CD4-positive, CD25-positive, alpha-beta regulatory T cell (primary cell): ENCODE measurements around the gene NLN. TPM values are rescaled to one million over a fixed set of nuclear protein-coding genes. Genes with fewer than 3 reads are reported as not detected.
"Not testable (repeated sequence)": the region's sequence is repeated elsewhere in the genome, so short reads cannot be mapped to it uniquely, and the experiment has no call there.

Experiments used
- ATAC-seq, 2 donors: fragments of 150-1000 bp; cut with Tn5 transposase; one replicate each; pipeline ENCODE4 v1.10.0; 2021; ENCODE audit warnings: low read depth in 2 of 2, moderate number of reproducible peaks in 2 of 2, moderate library complexity in 1 of 2
- DNase-seq, 3 donors: peaks; one replicate each; pipeline versions ENCODE4 v3.0.0 to v3.0.0-alpha.2; 2012 to 2022; ENCODE audit warnings: mixed read lengths in 1 of 3
- H3K27ac ChIP-seq: one replicate; pipeline ENCODE4 v1.7.0; 2013; ENCODE audit warnings: mild to moderate bottlenecking, low read length; ENCODE audit not compliant: insufficient read depth, poor library complexity, severe bottlenecking
- H3K27me3 ChIP-seq: one replicate; pipeline ENCODE4 v1.7.0; 2013; ENCODE audit warnings: low read length; ENCODE audit not compliant: control insufficient read depth, insufficient read depth
- H3K36me3 ChIP-seq: one replicate; pipeline ENCODE4 v1.7.0; 2013; ENCODE audit warnings: mild to moderate bottlenecking, low read length, moderate library complexity; ENCODE audit not compliant: control insufficient read depth, insufficient read depth
- H3K4me1 ChIP-seq: 2 replicates; pipeline ENCODE4 v1.7.0; 2013; ENCODE audit warnings: mild to moderate bottlenecking, low read length; ENCODE audit not compliant: insufficient read depth, control insufficient read depth, poor library complexity, severe bottlenecking
- H3K4me3 ChIP-seq: one replicate; pipeline ENCODE4 v1.7.0; 2013; ENCODE audit warnings: low read depth, mild to moderate bottlenecking, low read length, moderate library complexity
- H3K9me3 ChIP-seq, 2 experiments: 1 replicate in 1 of 2; 2 replicates in 1 of 2; pipeline ENCODE4 v1.7.0; 2013; ENCODE audit warnings: low read length in 2 of 2, mild to moderate bottlenecking in 1 of 2, moderate library complexity in 1 of 2; ENCODE audit not compliant: control insufficient read depth in 2 of 2
- H3K27ac Mint-ChIP-seq, 3 donors: one replicate each; pipeline ENCODE4 v1.8.0; 2020 to 2022; ENCODE audit warnings: mild to moderate bottlenecking in 3 of 3, mixed read lengths in 3 of 3, moderate library complexity in 2 of 3
- H3K27me3 Mint-ChIP-seq: one replicate; pipeline ENCODE4 v1.8.0; 2022; ENCODE audit warnings: mild to moderate bottlenecking, mixed read lengths
- H3K36me3 Mint-ChIP-seq: one replicate; pipeline ENCODE4 v1.8.0; 2020; ENCODE audit warnings: mixed read lengths
- H3K4me1 Mint-ChIP-seq, 4 donors: one replicate each; pipeline ENCODE4 v1.8.0; 2020 to 2022; ENCODE audit warnings: mixed read lengths in 4 of 4, mild to moderate bottlenecking in 1 of 4
- H3K4me3 Mint-ChIP-seq, 4 donors: one replicate each; pipeline ENCODE4 v1.8.0; 2020 to 2022; ENCODE audit warnings: mild to moderate bottlenecking in 4 of 4, mixed read lengths in 4 of 4, moderate library complexity in 3 of 4
- H3K9me3 Mint-ChIP-seq, 7 donors: one replicate each; pipeline ENCODE4 v1.8.0; 2020 to 2022; ENCODE audit warnings: mixed read lengths in 7 of 7, mild to moderate bottlenecking in 3 of 7, moderate library complexity in 2 of 7
- polyA plus RNA-seq, 4 donors: library from polyadenylated mRNA; unstranded; fragments of 300-500 nt; fragmentation: Illumina TruSeq; gene quantifications; one replicate each; pipeline ENCODE4 v1.2.3, GENCODE V29; 2021
- total RNA-seq: library from RNA; stranded (reverse); gene quantifications from one replicate; pipeline ENCODE4 v1.2.3, GENCODE V29; 2022

Gene NLN
- total and polyA plus RNA-seq, 5 donors from 2014 or later, result 0.65 to 2.0 (median 1.7) TPM

GRCh38 chr5:65802080-65802479 is 80.1 kb downstream of the NLN start:
- DNase-seq (no peak), ATAC-seq (no peak)
- Histone ChIP-seq H3K36me3 (no peaks in the 10 kb centered on the region), H3K4me1 (peaks cover 13% of the 10 kb centered on the region), H3K9me3 (peaks cover 0 to 7% of the 10 kb centered on the region in 2 experiments), H3K27ac (no peak overlapping the region), H3K27me3 (no peaks in the 10 kb centered on the region), H3K4me3 (no peak overlapping the region)
- Mint-ChIP-seq H3K4me1 (peaks cover 9 to 26% (median 22%) of the 10 kb centered on the region in 4 donors), H3K27ac (no peak overlapping the region), H3K27me3 (no peaks in the 10 kb centered on the region), H3K9me3 (peaks cover 0 to 5% (median 0%) of the 10 kb centered on the region in 7 donors), H3K36me3 (peaks cover 4% of the 10 kb centered on the region), H3K4me3 (peak overlapping the region in 1 of 4 donors; percentile 55)

DNA sequence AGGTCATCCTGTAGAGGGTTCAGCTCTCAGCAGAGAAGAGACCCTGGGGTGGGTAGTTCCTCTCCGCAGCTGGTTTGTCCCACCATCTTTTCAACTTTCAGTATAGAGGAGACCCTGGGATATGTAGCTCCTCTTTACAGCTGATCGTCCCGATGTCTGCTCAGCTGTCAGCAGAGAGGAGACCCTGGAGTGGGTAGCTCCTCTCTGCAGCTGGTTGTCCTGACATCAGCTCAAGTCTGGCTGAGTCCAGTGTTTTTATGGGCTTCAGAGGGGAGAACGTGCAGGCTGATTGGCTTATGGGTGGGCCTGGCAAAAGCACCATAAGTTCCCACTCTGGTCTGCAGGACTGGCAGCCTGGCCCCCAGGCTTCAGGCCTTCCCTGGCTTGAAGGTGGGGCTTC is 80.8 kb downstream of the NLN start:
- Mint-ChIP-seq H3K27ac (no peak overlapping the region), H3K36me3 (peaks cover 4% of the 10 kb centered on the region), H3K27me3 (no peaks in the 10 kb centered on the region), H3K9me3 (peaks cover 0 to 5% (median 0%) of the 10 kb centered on the region in 7 donors), H3K4me1 (peaks cover 9 to 21% (median 16%) of the 10 kb centered on the region in 4 donors), H3K4me3 (no peak overlapping the region)
- Histone ChIP-seq H3K4me1 (peaks cover 9% of the 10 kb centered on the region), H3K9me3 (peaks cover 0 to 7% of the 10 kb centered on the region in 2 experiments), H3K27me3 (no peaks in the 10 kb centered on the region), H3K27ac (no peak overlapping the region), H3K36me3 (no peaks in the 10 kb centered on the region), H3K4me3 (no peak overlapping the region)
- ATAC-seq (no peak), DNase-seq (no peak)

- peaks cover 0 to 5% (median 0%) of the 10 kb centered on the region in 7 donors for H3K9me3 Mint-ChIP-seq
- H3K4me3 Mint-ChIP-seq, result peak overlapping the region in 2 of 4 donors; percentile 34 to 38
- peak overlapping the region in 2 of 3 donors; percentile 17 to 42 for H3K27ac Mint-ChIP-seq
- no peaks in the 10 kb centered on the region for H3K27me3 Mint-ChIP-seq
- no peaks in the 10 kb centered on the region for H3K36me3 ChIP-seq
- peaks cover 0 to 7% of the 10 kb centered on the region in 2 experiments for H3K9me3 ChIP-seq
- peaks cover 9% of the 10 kb centered on the region for H3K4me1 ChIP-seq
- ATAC-seq (no peak), DNase-seq (peak in 2 of 3 donors; percentile 3 to 48)
- H3K4me1 Mint-ChIP-seq, result peaks cover 9 to 19% (median 14%) of the 10 kb centered on the region in 4 donors
- peaks cover 4% of the 10 kb centered on the region for H3K36me3 Mint-ChIP-seq
- H3K4me3 ChIP-seq, result no peak overlapping the region
- H3K27ac ChIP-seq, result no peak overlapping the region
- no peaks in the 10 kb centered on the region for H3K27me3 ChIP-seq
These were observed 81.8 kb downstream of the NLN start for GRCh38 chr5:65803699-65804391.

DNA sequence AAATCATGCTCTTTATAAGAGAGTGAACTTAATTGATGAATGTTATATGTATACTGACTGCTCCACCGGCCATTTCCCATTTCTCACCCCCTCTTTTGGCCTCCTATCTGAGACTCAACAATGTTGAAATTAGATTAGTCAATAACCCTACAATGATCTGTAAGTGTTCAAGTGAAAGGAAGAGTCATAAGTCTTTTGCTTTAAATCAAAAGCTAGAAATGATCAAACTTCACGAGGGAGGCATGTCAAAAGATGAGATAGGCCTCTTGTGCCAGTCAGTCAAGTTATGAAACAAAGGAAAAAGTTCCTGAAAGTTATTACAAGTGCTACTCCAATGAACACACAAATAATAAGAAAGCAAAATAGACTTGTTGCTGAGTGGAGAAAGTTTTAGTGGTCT is 83.1 kb downstream of the NLN start:
- peaks cover 9% of the 10 kb centered on the region for H3K4me1 ChIP-seq

DNA sequence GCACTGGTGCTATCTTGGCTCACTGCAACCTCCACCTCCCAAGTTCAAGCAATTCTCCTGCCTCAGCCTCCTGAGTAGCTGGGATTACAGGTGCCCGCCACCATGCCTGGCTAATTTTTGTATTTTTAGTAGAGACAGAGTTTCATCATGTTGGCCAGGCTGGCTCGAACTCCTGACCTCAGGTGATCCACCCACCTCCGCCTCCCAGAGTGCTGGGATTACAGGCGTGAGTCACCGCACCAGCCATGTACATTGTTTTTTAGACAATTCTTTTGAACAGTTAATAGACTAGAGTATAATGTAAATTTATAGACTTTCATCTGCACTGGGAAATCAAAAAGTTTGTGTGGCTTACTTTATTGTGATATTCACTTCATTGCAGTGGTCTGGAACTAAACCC is 85.5 kb downstream of the NLN start:
- not testable (repeated sequence) for H3K36me3 ChIP-seq, H3K27me3 Mint-ChIP-seq, H3K9me3 ChIP-seq, DNase-seq, ATAC-seq, H3K4me3 Mint-ChIP-seq, H3K9me3 Mint-ChIP-seq, H3K27ac ChIP-seq, H3K27ac Mint-ChIP-seq, H3K27me3 ChIP-seq, H3K36me3 Mint-ChIP-seq, H3K4me3 ChIP-seq
- H3K4me1 ChIP-seq, result peaks cover 11% of the 10 kb centered on the region
- H3K4me1 Mint-ChIP-seq, result peaks cover 8 to 24% (median 12%) of the 10 kb centered on the region in 4 donors

More for the DNA sequence above, 83.1 kb downstream of the NLN start:
- H3K4me3 Mint-ChIP-seq, result no peak overlapping the region
- peaks cover 4% of the 10 kb centered on the region for H3K36me3 Mint-ChIP-seq
- H3K27ac Mint-ChIP-seq, result peak overlapping the region in 1 of 3 donors; percentile 39
- ATAC-seq (no peak), DNase-seq (no peak)
- H3K4me1 Mint-ChIP-seq, result peaks cover 9 to 19% (median 14%) of the 10 kb centered on the region in 4 donors
- Histone ChIP-seq H3K36me3 (no peaks in the 10 kb centered on the region), H3K9me3 (peaks cover 0 to 7% of the 10 kb centered on the region in 2 experiments), H3K4me3 (no peak overlapping the region), H3K27me3 (no peaks in the 10 kb centered on the region), H3K27ac (no peak overlapping the region)
- H3K9me3 Mint-ChIP-seq, result peaks cover 0 to 5% (median 0%) of the 10 kb centered on the region in 7 donors
- no peaks in the 10 kb centered on the region for H3K27me3 Mint-ChIP-seq

- Mint-ChIP-seq H3K4me1 (peaks cover 16 to 32% (median 19%) of the 10 kb centered on the region in 4 donors), H3K36me3 (peaks cover 8% of the 10 kb centered on the region), H3K9me3 (no peaks in the 10 kb centered on the region), H3K4me3 (no peak overlapping the region), H3K27ac (no peak overlapping the region), H3K27me3 (no peaks in the 10 kb centered on the region)
- no peak overlapping the region for H3K27ac ChIP-seq
- ATAC-seq (no peak), DNase-seq (no peak)
- no peaks in the 10 kb centered on the region for H3K9me3 ChIP-seq
- no peaks in the 10 kb centered on the region for H3K36me3 ChIP-seq
- H3K4me3 ChIP-seq, result no peak overlapping the region
- no peaks in the 10 kb centered on the region for H3K27me3 ChIP-seq
- peaks cover 19% of the 10 kb centered on the region for H3K4me1 ChIP-seq
These were observed 86.3 kb downstream of the NLN start for GRCh38 chr5:65808251-65808741.

DNA sequence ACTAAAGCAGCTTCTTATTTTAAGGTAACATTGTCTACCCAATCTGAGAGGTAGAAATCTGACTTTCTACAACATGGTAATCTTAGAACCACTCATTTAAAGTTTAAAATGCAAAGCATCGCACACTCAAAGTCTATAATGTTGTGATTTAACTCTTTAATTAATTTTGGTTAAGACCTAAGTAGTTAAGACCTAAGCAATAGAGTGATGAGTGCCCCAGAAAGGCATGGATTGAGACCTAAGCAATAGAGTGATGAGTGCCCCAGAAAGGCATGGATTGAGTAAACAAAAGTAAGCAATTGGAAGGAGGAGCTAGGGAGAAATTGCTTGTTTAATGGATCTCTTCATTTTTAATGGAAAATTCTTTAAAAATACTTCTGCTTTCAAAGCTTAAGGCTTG is 86.8 kb downstream of the NLN start:
- H3K27ac Mint-ChIP-seq, result peak overlapping the region in 1 of 3 donors; percentile 57
- no peaks in the 10 kb centered on the region for H3K36me3 ChIP-seq
- ATAC-seq (no peak), DNase-seq (no peak)
- H3K9me3 Mint-ChIP-seq, result no peaks in the 10 kb centered on the region
- peaks cover 9% of the 10 kb centered on the region for H3K36me3 Mint-ChIP-seq
- H3K4me1 Mint-ChIP-seq, result peaks cover 15 to 32% (median 20%) of the 10 kb centered on the region in 4 donors
- no peaks in the 10 kb centered on the region for H3K27me3 ChIP-seq
- H3K27me3 Mint-ChIP-seq, result no peaks in the 10 kb centered on the region
- no peak overlapping the region for H3K27ac ChIP-seq
- no peak overlapping the region for H3K4me3 Mint-ChIP-seq
- H3K4me3 ChIP-seq, result no peak overlapping the region
- H3K4me1 ChIP-seq, result peaks cover 14% of the 10 kb centered on the region
- H3K9me3 ChIP-seq, result no peaks in the 10 kb centered on the region
